Hippocampal formation (tissue), 2 donors: ENCODE measurements around the gene NADK.

Source experiments
- DNase-seq, 2 donors: peaks; one replicate each; lab custom pipeline; 2025; lab: John Stamatoyannopoulos, UW

NADK gene

GRCh38 chr1:1786836-1787605, 8.8 kb upstream of the NADK start:
- no peak for DNase-seq

DNA sequence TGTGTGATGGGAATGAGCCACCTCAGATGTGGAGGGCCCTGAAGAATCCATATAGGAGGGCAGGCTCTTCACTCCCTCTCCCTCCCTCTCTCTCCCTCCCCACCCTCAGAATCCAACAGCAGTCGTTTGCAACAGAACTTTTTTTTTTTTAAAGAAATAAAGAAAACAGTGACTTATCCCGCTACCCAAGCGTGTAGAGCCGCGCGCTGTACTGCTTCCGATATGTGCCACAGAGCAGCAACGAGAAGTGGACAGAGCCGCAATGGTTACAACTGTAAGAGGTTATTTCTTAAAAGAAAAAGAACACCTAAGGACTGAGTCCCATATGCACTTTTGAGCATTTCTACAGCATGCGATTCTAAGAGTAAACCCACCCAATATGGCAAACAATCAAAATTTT, 7.4 kb upstream of the NADK start:
- DNase-seq: no peak

DNA sequence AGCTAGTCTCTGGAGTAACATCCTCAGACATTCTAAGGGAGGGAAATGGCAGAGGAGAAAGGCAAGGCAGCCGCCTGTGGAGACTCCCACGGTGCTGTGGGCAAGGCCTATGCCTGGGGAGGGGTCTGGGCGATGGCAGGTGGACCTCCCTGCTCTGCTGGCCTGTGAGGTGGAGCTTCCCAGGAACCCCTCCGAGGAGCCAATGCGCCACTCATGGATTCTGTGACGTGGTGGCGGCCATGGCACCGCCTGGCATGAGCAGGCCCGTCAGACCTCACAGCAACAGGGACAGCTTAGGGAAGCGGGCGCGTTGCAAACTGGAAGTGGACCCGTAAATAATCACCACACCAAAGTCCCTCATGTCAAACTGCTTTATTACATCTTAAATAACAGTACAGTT, 6.7 kb upstream of the NADK start:
- no peak for DNase-seq

DNA sequence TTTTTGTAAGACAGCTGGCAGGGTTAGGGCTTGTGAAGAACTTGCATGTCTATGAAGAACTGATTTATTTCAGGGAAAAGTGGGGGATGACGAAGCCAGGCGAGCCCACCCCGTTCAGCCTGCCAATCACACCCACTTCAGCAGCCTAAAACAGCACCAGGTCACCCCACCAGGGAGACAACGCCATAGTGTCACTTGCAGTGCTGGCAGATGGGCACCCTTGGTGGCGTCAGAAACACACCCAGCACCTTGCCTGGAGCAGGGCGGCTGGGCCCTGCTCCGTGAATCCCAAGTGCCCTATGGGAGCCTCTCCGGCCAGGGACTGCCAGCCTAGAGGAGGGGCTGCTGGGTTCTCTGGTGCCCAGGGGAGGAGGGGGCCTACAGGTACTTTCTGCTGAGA, 5.0 kb upstream of the NADK start:
- DNase-seq: no peak

DNA sequence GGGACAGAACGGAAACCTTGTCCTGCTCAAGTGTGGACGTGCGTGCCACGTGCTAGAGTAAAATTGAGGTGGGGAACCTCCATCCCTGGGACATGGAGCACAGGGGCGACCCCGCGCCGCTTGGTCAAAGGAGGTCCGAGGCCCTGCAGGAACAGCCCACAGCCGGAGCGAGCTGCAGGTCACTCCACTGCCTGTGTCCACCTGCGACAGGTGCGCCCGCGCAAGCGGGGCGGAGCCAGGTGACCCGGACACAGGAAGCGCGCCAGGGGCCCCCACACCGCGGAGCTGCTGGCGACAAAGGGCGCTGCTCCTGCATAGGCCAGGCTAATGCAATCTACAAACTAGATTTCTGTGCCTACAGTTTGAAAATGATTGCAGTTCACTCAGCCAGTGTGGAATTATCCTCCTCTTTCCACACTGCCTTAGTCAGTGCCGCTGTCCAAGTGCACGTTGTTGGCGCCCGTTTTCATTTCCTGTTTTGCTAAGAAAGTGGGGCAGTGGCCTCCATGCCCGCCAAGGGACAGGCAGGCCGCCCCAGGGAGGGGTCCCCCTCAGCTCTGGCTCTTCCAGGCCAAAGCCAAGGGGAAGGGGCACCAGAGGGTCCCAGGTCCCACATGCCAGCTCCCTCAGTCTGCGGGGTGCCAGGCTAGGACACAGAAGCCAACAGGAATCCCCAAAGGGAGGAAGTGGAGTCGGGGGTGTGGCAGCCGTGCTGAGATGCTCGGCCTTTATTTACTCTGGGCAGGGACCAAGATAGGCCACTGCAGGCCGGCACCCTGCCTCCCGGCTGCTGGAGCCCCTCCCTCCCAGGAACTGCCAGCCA, 4.3 kb upstream of the NADK start:
- DNase-seq: no peak

DNA sequence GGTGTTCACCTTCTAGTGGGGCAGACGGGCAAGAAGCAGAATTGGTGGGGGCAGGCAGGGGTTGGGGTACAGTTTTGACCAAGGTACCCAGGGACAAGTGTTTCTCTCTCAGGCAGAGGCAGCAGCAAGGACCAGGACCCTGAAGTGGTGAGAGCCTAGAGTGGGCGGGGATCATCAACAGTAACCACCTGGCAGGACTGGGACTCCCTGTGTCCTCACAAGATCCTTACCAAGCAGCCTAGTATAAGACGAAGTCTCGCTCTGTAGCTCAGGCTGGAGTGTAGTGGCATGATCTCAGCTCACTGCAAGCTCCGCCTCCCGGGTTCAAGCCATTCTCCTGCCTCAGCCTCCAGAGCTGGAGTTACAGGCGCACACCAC, 3.2 kb upstream of the NADK start:
- no peak for DNase-seq

- no peak for DNase-seq
These were observed 2.6 kb upstream of the NADK start for GRCh38 chr1:1780598-1781525.

DNA sequence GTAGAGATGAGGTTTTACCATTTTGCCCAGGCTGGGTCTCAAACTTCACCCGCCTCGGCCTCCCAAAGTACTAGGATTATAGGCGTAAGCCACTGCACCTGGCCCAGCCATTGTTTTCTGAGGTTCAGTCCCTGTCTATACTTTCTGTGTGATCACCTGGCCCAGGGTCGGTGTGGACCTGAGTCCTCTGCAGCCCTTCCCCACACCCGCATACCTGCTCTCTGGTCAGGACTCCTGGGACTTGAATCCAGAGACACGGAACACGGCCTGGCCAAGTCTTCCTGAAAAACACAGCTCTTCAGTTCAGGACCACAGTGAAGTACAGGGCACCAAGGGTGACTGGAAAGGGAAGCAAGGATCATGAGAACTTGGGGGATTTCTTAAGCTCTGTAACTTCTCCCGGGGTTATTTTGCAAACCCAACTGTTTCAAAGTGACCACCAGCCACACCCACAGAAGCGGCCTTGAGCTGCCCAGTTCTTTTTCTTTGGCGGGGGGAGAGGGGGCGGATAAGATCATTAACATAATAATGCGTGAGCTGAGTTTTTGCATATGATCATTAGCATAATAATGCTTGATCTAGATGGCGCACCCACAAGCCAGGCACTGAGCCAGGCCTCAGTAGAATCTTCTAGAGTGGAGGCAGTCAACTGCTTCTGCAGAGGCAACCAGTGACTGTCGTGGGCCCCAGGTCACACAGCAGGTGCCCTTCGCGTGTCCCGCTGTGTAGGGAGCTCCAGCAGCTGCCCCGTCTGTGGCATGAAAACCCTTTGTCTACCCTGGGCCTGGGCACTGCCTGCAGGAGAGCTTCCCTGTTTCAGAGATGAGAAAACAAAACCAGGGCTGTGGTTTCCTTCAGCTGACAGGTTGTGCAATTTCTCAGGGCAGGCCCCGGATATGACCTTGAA, 1.7 kb upstream of the NADK start:
- peak in 1 of 2 donors; percentile 45 for DNase-seq

DNA sequence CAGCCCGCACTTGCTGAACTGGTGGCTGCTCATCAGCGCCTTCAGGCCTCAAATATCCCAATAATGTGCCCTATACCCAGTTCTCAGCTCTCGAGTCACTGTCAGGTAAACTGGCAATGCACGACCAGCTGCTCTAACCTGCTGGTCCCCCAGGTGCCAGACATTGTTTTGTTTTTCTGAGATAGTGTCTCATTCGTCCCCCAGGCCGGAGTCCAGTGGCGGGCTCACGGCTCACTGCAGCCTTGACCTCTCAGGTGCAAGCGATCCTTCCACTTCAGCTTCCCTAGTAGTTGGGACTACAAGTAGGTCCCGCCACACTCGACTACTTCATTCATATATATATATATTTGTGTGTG, 1.0 kb upstream of the NADK start:
- no peak for DNase-seq

- DNase-seq: peak in 1 of 2 donors; percentile 50
These were observed 521 bp upstream of the NADK start for GRCh38 chr1:1778663-1779319.

DNA sequence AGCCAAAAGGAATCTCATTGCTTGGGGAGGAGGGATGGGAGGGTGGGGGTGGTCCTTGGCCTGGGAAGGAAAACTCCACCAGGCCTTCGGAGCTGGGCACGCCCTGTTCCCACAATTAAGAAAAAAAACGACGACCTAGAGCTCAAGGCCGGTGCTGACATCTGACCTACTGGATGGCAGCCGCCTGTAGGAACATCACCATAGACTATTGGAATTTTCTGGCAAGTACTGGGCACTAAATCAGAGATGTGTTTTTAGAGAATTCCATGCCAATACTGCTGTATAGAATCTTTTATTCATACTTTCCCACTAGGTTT, 729 bp downstream of the NADK start:
- no peak for DNase-seq

GRCh38 chr1:1776672-1777582, 1.3 kb downstream of the NADK start:
- DNase-seq: no peak

GRCh38 chr1:1775327-1776226, 2.7 kb downstream of the NADK start:
- DNase-seq: no peak

GRCh38 chr1:1773874-1774273, 4.4 kb downstream of the NADK start:
- no peak for DNase-seq

GRCh38 chr1:1771096-1771495, 7.2 kb downstream of the NADK start:
- DNase-seq: no peak

GRCh38 chr1:1770102-1770501, 8.2 kb downstream of the NADK start:
- no peak for DNase-seq

DNA sequence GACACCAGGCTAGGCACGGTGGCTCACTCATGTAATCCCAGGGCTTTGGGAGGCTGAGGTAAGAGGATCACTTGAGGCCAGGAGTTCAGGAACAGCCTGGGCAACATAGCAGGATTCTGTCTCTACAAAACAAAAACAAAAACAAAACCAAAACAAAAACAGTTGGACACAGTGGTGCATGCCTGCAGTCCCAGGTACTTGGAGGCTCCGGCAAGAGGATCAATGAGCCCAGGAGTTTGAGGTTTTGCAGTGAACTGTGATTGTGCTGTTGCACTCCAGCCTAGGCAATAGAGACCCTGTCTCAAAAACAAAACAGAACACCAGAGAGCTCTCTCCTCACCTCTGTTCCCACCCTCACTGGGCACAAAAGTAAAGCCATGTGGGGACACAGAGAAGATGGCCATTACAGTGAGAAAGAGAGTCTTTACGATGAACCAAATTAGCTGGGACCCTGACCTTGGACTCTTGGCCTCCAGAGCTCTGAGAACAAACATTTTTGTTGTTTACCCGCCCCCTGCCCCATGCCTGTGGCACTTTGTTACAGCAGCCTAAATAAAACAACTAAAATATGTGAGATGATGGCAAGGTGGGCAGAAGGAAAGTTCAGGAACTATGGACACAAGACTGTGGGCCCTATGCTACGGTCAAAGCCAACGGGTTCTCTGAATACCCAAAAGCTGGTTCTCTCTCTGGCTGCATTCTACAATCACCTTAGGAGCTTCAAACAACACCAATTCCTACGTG, 9.8 kb downstream of the NADK start:
- no peak for DNase-seq

DNA sequence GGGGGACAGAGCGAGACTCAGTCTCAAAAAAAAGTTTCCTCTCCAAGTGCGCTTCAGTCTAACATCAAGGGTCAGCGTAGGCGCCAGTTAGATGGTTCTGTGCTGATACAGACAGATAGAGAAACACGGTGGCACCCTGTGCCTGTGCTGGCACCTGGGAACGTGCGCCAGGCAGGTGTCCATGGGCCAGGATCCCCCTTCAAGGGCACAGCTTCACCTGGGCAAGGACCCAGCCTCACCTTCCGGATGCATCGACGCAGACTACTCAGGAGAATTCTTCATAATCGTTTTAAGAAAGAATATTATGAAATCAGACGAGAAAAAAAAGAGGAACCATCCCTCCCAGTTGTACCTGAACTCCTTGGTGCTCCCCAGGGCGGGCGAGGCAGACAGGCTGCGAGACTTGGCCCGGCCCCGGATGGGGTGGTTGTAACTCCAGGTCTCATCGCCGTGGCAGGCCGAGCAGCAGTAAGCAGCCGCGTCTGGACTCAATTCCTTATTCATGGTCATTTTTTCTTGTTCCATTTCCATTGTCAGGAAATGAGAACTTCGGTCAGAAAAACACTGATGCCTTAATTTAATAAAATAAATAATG, 13.3 kb downstream of the NADK start:
- no peak for DNase-seq
